Mesenchymal stem cell (in vitro differentiated cells and primary cell): ENCODE data around the gene PALM.

Experiments
- DNase-seq: peaks from one replicate; pipeline ENCODE4 v3.0.0-alpha.2; 2013
- H2AFZ ChIP-seq: one replicate; pipeline ENCODE4 v1.6.1; 2013; ENCODE audit warnings: low read depth, mild to moderate bottlenecking, control low read depth, inconsistent platforms, low read length, moderate library complexity
- H2AK5ac ChIP-seq: 2 replicates; pipeline ENCODE4 v1.6.1; 2013; ENCODE audit warnings: low read length, moderate library complexity, mild to moderate bottlenecking, inconsistent platforms; ENCODE audit not compliant: severe bottlenecking
- H2BK120ac ChIP-seq: one replicate; pipeline ENCODE4 v1.6.1; 2013; ENCODE audit warnings: low read depth, mild to moderate bottlenecking, inconsistent platforms, low read length, moderate library complexity
- H2BK12ac ChIP-seq, 2 experiments: one replicate each; pipeline ENCODE4 v1.6.1; 2013; ENCODE audit warnings: inconsistent platforms in 2 of 2, low read length in 2 of 2, mild to moderate bottlenecking in 2 of 2, moderate library complexity in 2 of 2, control low read depth in 1 of 2
- H2BK15ac ChIP-seq: one replicate; pipeline ENCODE4 v1.6.1; 2013; ENCODE audit warnings: mild to moderate bottlenecking, low read depth, inconsistent platforms; ENCODE audit not compliant: poor library complexity, severe bottlenecking
- H2BK5ac ChIP-seq: 2 replicates; pipeline ENCODE4 v1.6.1; 2013; ENCODE audit warnings: low read depth, mild to moderate bottlenecking, low read length, control low read depth, inconsistent platforms; ENCODE audit not compliant: poor library complexity, severe bottlenecking
- H3K14ac ChIP-seq, 2 experiments: one replicate each; pipeline ENCODE4 v1.6.1; 2013; ENCODE audit warnings: inconsistent platforms in 2 of 2, low read length in 2 of 2, control low read depth in 1 of 2, mild to moderate bottlenecking in 1 of 2, moderate library complexity in 1 of 2
- H3K18ac ChIP-seq, 2 experiments: one replicate each; pipeline ENCODE4 v1.6.1; 2013; ENCODE audit warnings: inconsistent platforms in 2 of 2, low read length in 2 of 2, control low read depth in 1 of 2, low read depth in 1 of 2, mild to moderate bottlenecking in 1 of 2
- H3K23ac ChIP-seq, 2 experiments: one replicate each; pipeline ENCODE4 v1.6.1; 2013; ENCODE audit warnings: inconsistent platforms in 2 of 2, low read length in 2 of 2, mild to moderate bottlenecking in 2 of 2, moderate library complexity in 2 of 2, control low read depth in 1 of 2
- H3K27ac ChIP-seq: 2 replicates; pipeline ENCODE4 v1.5.1; 2013; ENCODE audit warnings: mild to moderate bottlenecking, moderate library complexity, low read length, control low read depth, inconsistent platforms; ENCODE audit not compliant: poor library complexity, severe bottlenecking
- H3K27me3 ChIP-seq, 2 experiments: 2 replicates each; pipeline versions ENCODE4 v1.6.1 to v1.7.0; 2013; ENCODE audit warnings: low read length in 2 of 2, mild to moderate bottlenecking in 2 of 2, moderate library complexity in 2 of 2, control low read depth in 1 of 2, inconsistent platforms in 1 of 2; ENCODE audit not compliant: control insufficient read depth in 1 of 2, insufficient read depth in 1 of 2
- H3K36me3 ChIP-seq, 2 experiments: 2 replicates each; pipeline versions ENCODE4 v1.6.1 to v1.7.0; 2013; ENCODE audit warnings: low read length in 2 of 2, control low read depth in 1 of 2, inconsistent platforms in 1 of 2, low read depth in 1 of 2, mild to moderate bottlenecking in 1 of 2; ENCODE audit not compliant: insufficient read depth in 2 of 2, control insufficient read depth in 1 of 2
- H3K4ac ChIP-seq, 2 experiments: one replicate each; pipeline ENCODE4 v1.6.1; 2013; ENCODE audit warnings: inconsistent platforms in 2 of 2, low read length in 2 of 2, mild to moderate bottlenecking in 2 of 2, moderate library complexity in 2 of 2, control low read depth in 1 of 2, low read depth in 1 of 2
- H3K4me1 ChIP-seq: 2 replicates; pipeline ENCODE4 v1.6.1; 2013; ENCODE audit warnings: low read depth, low read length, control low read depth; ENCODE audit not compliant: control insufficient read depth, insufficient read depth
- H3K4me2 ChIP-seq: 2 replicates; pipeline ENCODE4 v1.6.1; 2013; ENCODE audit warnings: low read length, mild to moderate bottlenecking, inconsistent platforms; ENCODE audit not compliant: poor library complexity, severe bottlenecking
- H3K4me3 ChIP-seq, 2 experiments: 2 replicates each; pipeline versions ENCODE4 v1.5.1 to v1.7.0; 2013; ENCODE audit warnings: low read length in 2 of 2, mild to moderate bottlenecking in 2 of 2, control low read depth in 1 of 2, low read depth in 1 of 2; ENCODE audit not compliant: insufficient read depth in 1 of 2
- H3K79me1 ChIP-seq: replicated peaks from 2 replicates; pipeline ENCODE4 v1.6.1; 2013; ENCODE audit warnings: mild to moderate bottlenecking, control low read depth, low read length, inconsistent platforms; ENCODE audit not compliant: poor library complexity, severe bottlenecking
- H3K9ac ChIP-seq: 2 replicates; pipeline ENCODE4 v1.7.0; 2013; ENCODE audit warnings: mild to moderate bottlenecking, low read length, moderate library complexity
- H3K9me3 ChIP-seq: 2 replicates; pipeline ENCODE4 v1.7.0; 2013; ENCODE audit warnings: mild to moderate bottlenecking, low read length; ENCODE audit not compliant: control insufficient read depth
- H4K8ac ChIP-seq: one replicate; pipeline ENCODE4 v1.6.1; 2013; ENCODE audit warnings: inconsistent platforms, mild to moderate bottlenecking, low read length, moderate library complexity
- H4K91ac ChIP-seq: one replicate; pipeline ENCODE4 v1.6.1; 2013; ENCODE audit warnings: mild to moderate bottlenecking, low read length, inconsistent platforms
- WGBS: methylation state at CpG from one replicate; pipeline ENCODE4 v1.1.7; 2013; ENCODE audit warnings: mixed read lengths; 5-methylcytosine and 5-hydroxymethylcytosine counted together

Gene PALM

GRCh38 chr19:688992-689391 is 19.7 kb upstream of the PALM start:
- Histone ChIP-seq H3K23ac (no peak overlapping the region), H3K27ac (no peak overlapping the region), H2BK120ac (no peak overlapping the region), H2BK15ac (no peak overlapping the region), H2BK5ac (no peak overlapping the region), H3K27me3 (no peaks in the 10 kb centered on the region), H3K9me3 (no peaks in the 10 kb centered on the region), H3K36me3 (no peaks in the 10 kb centered on the region), H3K14ac (no peak overlapping the region), H3K18ac (no peak overlapping the region), H2AK5ac (no peak overlapping the region), H3K4me2 (no peak overlapping the region), H3K79me1 (no peaks in the 10 kb centered on the region), H3K4me3 (no peak overlapping the region), H3K9ac (no peak overlapping the region), H4K91ac (no peak overlapping the region), H4K8ac (no peak overlapping the region), H2BK12ac (no peak overlapping the region), H3K4me1 (peaks cover 3% of the 10 kb centered on the region), H3K4ac (no peak overlapping the region), H2AFZ (no peak overlapping the region)
- DNase-seq, result no peak
- WGBS, result 95% methylated on average over 17 of the region's 17 CpGs

GRCh38 chr19:690203-690602 is 18.5 kb upstream of the PALM start:
- no peak for DNase-seq
- Histone ChIP-seq H4K91ac (no peak overlapping the region), H3K27ac (no peak overlapping the region), H2BK15ac (no peak overlapping the region), H2BK120ac (no peak overlapping the region), H3K79me1 (no peaks in the 10 kb centered on the region), H3K4ac (no peak overlapping the region), H3K4me2 (no peak overlapping the region), H2AK5ac (no peak overlapping the region), H3K4me3 (no peak overlapping the region), H4K8ac (no peak overlapping the region), H3K9me3 (no peaks in the 10 kb centered on the region), H3K36me3 (no peaks in the 10 kb centered on the region), H2BK12ac (no peak overlapping the region), H3K9ac (no peak overlapping the region), H3K27me3 (peaks cover 0 to under 1% of the 10 kb centered on the region in 2 experiments), H2BK5ac (no peak overlapping the region), H3K14ac (no peak overlapping the region), H2AFZ (no peak overlapping the region), H3K23ac (no peak overlapping the region), H3K18ac (no peak overlapping the region), H3K4me1 (peaks cover 2% of the 10 kb centered on the region)
- 73% methylated on average over 18 of the region's 18 CpGs for WGBS

GRCh38 chr19:694481-695351 is 14.0 kb upstream of the PALM start:
- Histone ChIP-seq H3K4me1 (no peaks in the 10 kb centered on the region), H4K8ac (no peak overlapping the region), H3K4ac (no peak overlapping the region), H3K14ac (no peak overlapping the region), H3K79me1 (no peaks in the 10 kb centered on the region), H3K36me3 (no peaks in the 10 kb centered on the region), H2AK5ac (no peak overlapping the region), H3K27me3 (peaks cover 0 to 5% of the 10 kb centered on the region in 2 experiments), H2AFZ (no peak overlapping the region), H2BK5ac (no peak overlapping the region), H2BK15ac (no peak overlapping the region), H3K27ac (no peak overlapping the region), H3K9me3 (no peaks in the 10 kb centered on the region), H4K91ac (peak overlapping the region; percentile 27), H3K4me2 (no peak overlapping the region), H3K4me3 (no peak overlapping the region), H2BK120ac (no peak overlapping the region), H2BK12ac (no peak overlapping the region), H3K9ac (no peak overlapping the region), H3K18ac (no peak overlapping the region), H3K23ac (no peak overlapping the region)
- no peak for DNase-seq
- 67% methylated on average over 39 of the region's 41 CpGs for WGBS

- Histone ChIP-seq H3K27ac (no peak within 1 kb of the TSS), H2AFZ (no peak within 1 kb of the TSS), H2BK5ac (no peak within 1 kb of the TSS), H3K79me1 (no peaks in the 10 kb centered on the region), H3K4ac (no peak within 1 kb of the TSS), H3K4me3 (no peak within 1 kb of the TSS), H3K4me2 (no peak within 1 kb of the TSS), H2BK12ac (no peak within 1 kb of the TSS), H3K9ac (no peak within 1 kb of the TSS), H3K36me3 (no peaks in the 10 kb centered on the region), H2BK15ac (no peak within 1 kb of the TSS), H2BK120ac (no peak within 1 kb of the TSS), H3K9me3 (no peaks in the 10 kb centered on the region), H4K91ac (peak within 1 kb of the TSS; percentile 27), H3K27me3 (peaks cover 0 to 5% of the 10 kb centered on the region in 2 experiments), H4K8ac (no peak within 1 kb of the TSS), H2AK5ac (no peak within 1 kb of the TSS), H3K18ac (no peak within 1 kb of the TSS), H3K23ac (no peak within 1 kb of the TSS), H3K14ac (no peak within 1 kb of the TSS), H3K4me1 (no peaks in the 10 kb centered on the region)
- 81% methylated on average over 29 of the region's 31 CpGs for WGBS
- no peak for DNase-seq
Measured at GRCh38 chr19:695352-695949, 13.3 kb upstream of the PALM start, which contains the start of gene PRSS57. PRSS57 (minus strand) TSS chr19:695452; CDS start chr19:695430, 22 bp downstream.
